HFFc6 (cell line): ENCODE data around the gene ELL3. TPM values are rescaled to one million over a fixed set of nuclear protein-coding genes. Genes with fewer than 3 reads are reported as not detected.

Experiments
- DNase-seq: peaks from one replicate; pipeline ENCODE4 v3.0.0-alpha.2; 2018
- H3K27ac Mint-ChIP-seq: 2 replicates; pipeline ENCODE4 v1.8.0; 2020; ENCODE audit warnings: mild to moderate bottlenecking, mixed read lengths
- H3K27me3 Mint-ChIP-seq: 2 replicates; pipeline ENCODE4 v1.8.0; 2021; ENCODE audit warnings: mild to moderate bottlenecking, moderate library complexity, mixed read lengths; ENCODE audit not compliant: insufficient read depth
- H3K36me3 Mint-ChIP-seq: 2 replicates; pipeline ENCODE4 v1.8.0; 2021; ENCODE audit warnings: low read depth, mixed read lengths
- H3K4me1 Mint-ChIP-seq: 2 replicates; pipeline ENCODE4 v1.8.0; 2020; ENCODE audit warnings: low read depth, mixed read lengths
- H3K4me3 Mint-ChIP-seq: 2 replicates; pipeline ENCODE4 v1.8.0; 2020; ENCODE audit warnings: mild to moderate bottlenecking, moderate library complexity, mixed read lengths
- H3K9me3 Mint-ChIP-seq: 2 replicates; pipeline ENCODE4 v1.8.0; 2020; ENCODE audit warnings: mild to moderate bottlenecking, mixed read lengths
- CTCF ChIP-seq: fragments of 200-600 bp; sonication (generic); IDR thresholded peaks from 2 replicates; pipeline ENCODE4 v1.5.0; 2021; ENCODE audit warnings: antibody characterized with exemption, mild to moderate bottlenecking
- microRNA-seq: library from miRNA; unstranded; fragments of <30 nt; microRNA quantifications from one replicate; pipeline ENCODE4, GENCODE V29; 2019
- total RNA-seq, 6 experiments: library from RNA; stranded (reverse); fragmentation: NEBNext Ultra II Directional; extraction: Animal tissue kit (Norgen Biotek cat#: 25700); gene quantifications; 2 replicates in 1 of 6; 3 replicates in 5 of 6; pipeline ENCODE4 v1.2.3, GENCODE V29; 2021

Gene ELL3
- total RNA-seq, 6 experiments from 2014 or later: 0.91 to 1.5 (median 1.1) TPM

GRCh38 chr15:43723151-43723550 is 53.6 kb downstream of the ELL3 start:
- H3K4me3 Mint-ChIP-seq: no peak overlapping the region
- H3K27ac Mint-ChIP-seq: no peak overlapping the region
- no peaks in the 10 kb centered on the region for H3K36me3 Mint-ChIP-seq
- TF ChIP-seq CTCF: no peak
- peaks cover 16% of the 10 kb centered on the region for H3K27me3 Mint-ChIP-seq
- DNase-seq: no peak
- H3K4me1 Mint-ChIP-seq: peaks cover 5% of the 10 kb centered on the region
- no peaks in the 10 kb centered on the region for H3K9me3 Mint-ChIP-seq

Small RNAs within 50 kb of the gene (microRNA-seq; reads per million reads assigned to microRNA genes)
- gene MIR1282: 5.4 reads per million

Other genes starting within 250 kb of the ELL3 start
- gene PPIP5K1, start 186.8 kb downstream of the ELL3 start, total RNA-seq: 10 to 100 TPM; 16.3 to 23.3 (median 20.1) TPM
- not detected for gene CKMT1B, start 182.9 kb downstream of the ELL3 start, total RNA-seq
- gene STRC, start 158.2 kb downstream of the ELL3 start, total RNA-seq: not detected
- gene CATSPER2, start 128.1 kb downstream of the ELL3 start, total RNA-seq: 1 to 10 TPM in 2 of 6 experiments, under 1 TPM in 4; 0.38 to 2.6 (median 0.74) TPM
- gene CKMT1A, start 83.1 kb downstream of the ELL3 start, total RNA-seq: not detected
- 100 to 1,000 TPM; 586 to 721 (median 660) TPM for gene PDIA3, start 30.5 kb downstream of the ELL3 start, total RNA-seq
- gene SERF2, start 15.4 kb upstream of the ELL3 start, total RNA-seq: 1,000 to 10,000 TPM in 5 of 6 experiments, 100 to 1,000 TPM in 1; 908 to 1,158 (median 1,046) TPM
- under 1 TPM in 3 of 6 experiments, not detected in 3; 0.07 to 0.11 (median 0.09) TPM for gene SERINC4, start 23.3 kb upstream of the ELL3 start, total RNA-seq
- 10 to 100 TPM; 12.3 to 33.8 (median 19.3) TPM for gene HYPK, start 23.6 kb upstream of the ELL3 start, total RNA-seq
- 10 to 100 TPM; 25.3 to 30.4 (median 27.3) TPM for gene MFAP1, start 47.7 kb upstream of the ELL3 start, total RNA-seq
- 10 to 100 TPM in 5 of 6 experiments, 1 to 10 TPM in 1; 8.8 to 25.1 (median 20.5) TPM for gene WDR76, start 50.0 kb upstream of the ELL3 start, total RNA-seq